ENCODE measurements around the gene PGS1. TPM values are rescaled to one million over a fixed set of nuclear protein-coding genes. Genes with fewer than 3 reads are reported as not detected.

The PGS1 gene
- polyA plus RNA-seq, 3 donors = 26.0 to 87.1 (median 28.0) TPM

- 91% methylated on average over 12 of the region's 21 CpGs for WGBS (ENCODE audit: insufficient coverage)
- Mint-ChIP-seq H3K36me3 (peaks cover 23 to 29% of the 10 kb centered on the region in 2 donors), H3K4me3 (no peak overlapping the region), H3K4me1 (peaks cover 4% of the 10 kb centered on the region), H3K27ac (peak overlapping the region in 2 of 7 donors; percentile 30 to 33), H3K27me3 (ENCODE audit: low read depth in 3 of 3) (peaks cover 2 to 9% (median 6%) of the 10 kb centered on the region in 3 donors), H3K9me3 (peaks cover 0 to 5% (median 0%) of the 10 kb centered on the region in 7 donors)
- H3K36me3 ChIP-seq (replicated peaks in 1 of 2; ENCODE audit: control insufficient read depth in 1 of 2, insufficient read depth in 2 of 2, low read length in 2 of 2) = peaks cover 17 to 28% of the 10 kb centered on the region in 2 donors
- TF ChIP-seq, protein P1, sequence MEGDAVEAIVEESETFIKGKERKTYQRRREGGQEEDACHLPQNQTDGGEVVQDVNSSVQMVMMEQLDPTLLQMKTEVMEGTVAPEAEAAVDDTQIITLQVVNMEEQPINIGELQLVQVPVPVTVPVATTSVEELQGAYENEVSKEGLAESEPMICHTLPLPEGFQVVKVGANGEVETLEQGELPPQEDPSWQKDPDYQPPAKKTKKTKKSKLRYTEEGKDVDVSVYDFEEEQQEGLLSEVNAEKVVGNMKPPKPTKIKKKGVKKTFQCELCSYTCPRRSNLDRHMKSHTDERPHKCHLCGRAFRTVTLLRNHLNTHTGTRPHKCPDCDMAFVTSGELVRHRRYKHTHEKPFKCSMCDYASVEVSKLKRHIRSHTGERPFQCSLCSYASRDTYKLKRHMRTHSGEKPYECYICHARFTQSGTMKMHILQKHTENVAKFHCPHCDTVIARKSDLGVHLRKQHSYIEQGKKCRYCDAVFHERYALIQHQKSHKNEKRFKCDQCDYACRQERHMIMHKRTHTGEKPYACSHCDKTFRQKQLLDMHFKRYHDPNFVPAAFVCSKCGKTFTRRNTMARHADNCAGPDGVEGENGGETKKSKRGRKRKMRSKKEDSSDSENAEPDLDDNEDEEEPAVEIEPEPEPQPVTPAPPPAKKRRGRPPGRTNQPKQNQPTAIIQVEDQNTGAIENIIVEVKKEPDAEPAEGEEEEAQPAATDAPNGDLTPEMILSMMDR (IDR thresholded peaks at IDR 0.05) = no peak
- DNase-seq = no peak
- no peak overlapping the region for H2AFZ ChIP-seq (ENCODE audit: insufficient read depth, low read depth, low read length, poor library complexity, severe bottlenecking)
- no peaks in the 10 kb centered on the region for H3K27me3 ChIP-seq (ENCODE audit: control insufficient read depth in 2 of 2, insufficient read depth in 2 of 2, low read length in 2 of 2)
- no peaks in the 10 kb centered on the region for H4K20me1 ChIP-seq (ENCODE audit: insufficient read depth, low read length)
- no peaks in the 10 kb centered on the region for H3K79me2 ChIP-seq (ENCODE audit: insufficient read depth, low read length)
- H3K27ac ChIP-seq (ENCODE audit: low read depth in 1 of 2, low read length in 2 of 2) = no peak overlapping the region
- no peak overlapping the region for H3K9ac ChIP-seq (ENCODE audit: insufficient read depth, low read length, poor library complexity, severe bottlenecking)
- no peaks in the 10 kb centered on the region for H3K4me1 ChIP-seq (ENCODE audit: control insufficient read depth in 1 of 2, insufficient read depth in 2 of 2, low read length in 2 of 2)
- intact Hi-C loops (cut with micrococcal nuclease) = no loop called here
- no peaks in the 10 kb centered on the region for H3K9me3 ChIP-seq (replicated peaks in 1 of 2; ENCODE audit: control insufficient read depth in 1 of 2, insufficient read depth in 1 of 2, low read length in 2 of 2)
- H3K4me3 ChIP-seq (replicated peaks in 1 of 3; ENCODE audit: low read depth in 2 of 3, low read length in 3 of 3) = no peak overlapping the region
- no peak overlapping the region for H3K4me2 ChIP-seq (replicated peaks; ENCODE audit: extremely low read depth, low read length, poor library complexity, severe bottlenecking)
Observed at GRCh38 chr17:78432226-78433012, 54.0 kb downstream of the PGS1 start.

DNA sequence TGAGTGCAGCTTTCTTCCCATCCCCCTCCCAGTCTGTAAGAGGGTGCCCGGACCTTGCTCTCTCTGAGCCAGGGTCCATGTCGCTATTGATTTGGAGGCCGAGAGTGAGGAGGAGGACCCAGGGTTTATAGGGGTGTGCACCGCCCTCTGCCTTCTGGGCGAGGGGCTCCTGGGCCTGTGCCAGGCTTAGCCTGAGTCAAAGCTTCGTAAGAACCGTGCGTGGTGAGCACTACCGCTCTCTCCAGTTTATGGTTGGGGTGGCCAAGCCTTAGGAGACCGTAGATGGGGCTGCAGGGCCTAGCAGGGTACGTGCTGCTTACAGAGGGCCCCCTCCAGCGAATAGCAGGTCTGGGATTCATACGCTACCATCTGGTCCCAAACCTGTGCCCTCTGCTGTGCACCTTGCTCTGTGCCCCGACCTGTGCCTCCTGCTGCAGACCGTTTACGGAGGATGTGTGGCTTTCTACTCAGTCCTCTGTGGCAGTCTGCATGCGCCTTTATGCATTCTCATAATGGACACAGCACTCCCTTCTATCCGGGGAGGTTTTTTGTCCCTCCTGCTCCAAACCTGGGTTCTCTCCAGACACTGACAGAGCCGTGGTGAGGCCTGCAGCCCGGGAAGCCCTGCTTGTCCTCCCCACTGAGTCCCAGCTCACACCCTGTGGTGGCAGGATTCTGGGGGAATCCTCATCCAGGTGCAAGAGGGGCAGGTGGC lies 54.7 kb downstream of the PGS1 start:
- Histone ChIP-seq H3K4me1 (ENCODE audit: control insufficient read depth in 1 of 2, insufficient read depth in 2 of 2, low read length in 2 of 2) (no peaks in the 10 kb centered on the region), H3K36me3 (replicated peaks in 1 of 2; ENCODE audit: control insufficient read depth in 1 of 2, insufficient read depth in 2 of 2, low read length in 2 of 2) (peaks cover 13 to 20% of the 10 kb centered on the region in 2 donors), H3K9ac (ENCODE audit: insufficient read depth, low read length, poor library complexity, severe bottlenecking) (no peak overlapping the region), H4K20me1 (ENCODE audit: insufficient read depth, low read length) (no peaks in the 10 kb centered on the region), H3K4me3 (replicated peaks in 1 of 3; ENCODE audit: low read depth in 2 of 3, low read length in 3 of 3) (no peak overlapping the region), H3K4me2 (replicated peaks; ENCODE audit: extremely low read depth, low read length, poor library complexity, severe bottlenecking) (no peak overlapping the region), H3K27me3 (ENCODE audit: control insufficient read depth in 2 of 2, insufficient read depth in 2 of 2, low read length in 2 of 2) (no peaks in the 10 kb centered on the region), H3K79me2 (ENCODE audit: insufficient read depth, low read length) (no peaks in the 10 kb centered on the region), H3K27ac (ENCODE audit: low read depth in 1 of 2, low read length in 2 of 2) (no peak overlapping the region), H2AFZ (ENCODE audit: insufficient read depth, low read depth, low read length, poor library complexity, severe bottlenecking) (no peak overlapping the region), H3K9me3 (replicated peaks in 1 of 2; ENCODE audit: control insufficient read depth in 1 of 2, insufficient read depth in 1 of 2, low read length in 2 of 2) (no peaks in the 10 kb centered on the region)
- H3K9me3 Mint-ChIP-seq = peaks cover 0 to 7% (median 2%) of the 10 kb centered on the region in 7 donors
- TF ChIP-seq, protein P1 (IDR thresholded peaks at IDR 0.05) = no peak
- peak overlapping the region in 3 of 7 donors; percentile 15 to 26 (median 19) for H3K27ac Mint-ChIP-seq
- 83% methylated on average over 15 of the region's 20 CpGs for WGBS (ENCODE audit: insufficient coverage)
- peaks cover 21 to 22% of the 10 kb centered on the region in 2 donors for H3K36me3 Mint-ChIP-seq
- intact Hi-C loops (cut with micrococcal nuclease) = no loop called here
- no peak for DNase-seq
- H3K4me1 Mint-ChIP-seq = peaks cover 4% of the 10 kb centered on the region
- peaks cover 3 to 12% (median 11%) of the 10 kb centered on the region in 3 donors for H3K27me3 Mint-ChIP-seq (ENCODE audit: low read depth in 3 of 3)
- no peak overlapping the region for H3K4me3 Mint-ChIP-seq

All from CD14-positive monocyte (primary cell).